Activated CD4-positive, alpha-beta T cell treated with anti-CD3 and anti-CD28 coated beads, Interleukin-2, amount 10 ng/mL, durations not matched to agents 24 days and 14 days (primary cell): ENCODE measurements around the gene STK11. TPM values are rescaled to one million over a fixed set of nuclear protein-coding genes. Genes with fewer than 3 reads are reported as not detected.

ENCODE experiments used
- DNase-seq: peaks from one replicate; pipeline ENCODE4 v3.0.0; 2022
- H3K27ac Mint-ChIP-seq: one replicate; pipeline ENCODE4 v1.8.0; 2022; ENCODE audit warnings: mild to moderate bottlenecking, mixed read lengths
- H3K27me3 Mint-ChIP-seq: one replicate; pipeline ENCODE4 v1.8.0; 2022; ENCODE audit warnings: mixed read lengths
- H3K36me3 Mint-ChIP-seq: one replicate; pipeline ENCODE4 v1.8.0; 2022; ENCODE audit warnings: low read depth, mild to moderate bottlenecking, mixed read lengths
- H3K4me1 Mint-ChIP-seq: one replicate; pipeline ENCODE4 v1.8.0; 2021; ENCODE audit warnings: mixed read lengths
- H3K4me3 Mint-ChIP-seq: one replicate; pipeline ENCODE4 v1.8.0; 2022; ENCODE audit warnings: mild to moderate bottlenecking, moderate library complexity, mixed read lengths
- H3K9me3 Mint-ChIP-seq: one replicate; pipeline ENCODE4 v1.8.0; 2021; ENCODE audit warnings: mixed read lengths
- intact Hi-C: fragments of 100-400 bp; cut with micrococcal nuclease; formaldehyde crosslinking; loops from one replicate; pipeline ENCODE4 v1.15.1; 2023
- total RNA-seq: library from RNA; stranded (reverse); gene quantifications from 2 replicates; pipeline ENCODE4 v1.2.3, GENCODE V29; 2022

Gene STK11
- total RNA-seq, 1 donor from 2014 or later: 70.9 TPM

- Mint-ChIP-seq H3K36me3 (peaks cover 26% of the 10 kb centered on the region), H3K9me3 (no peaks in the 10 kb centered on the region), H3K4me1 (peaks cover 14% of the 10 kb centered on the region), H3K27ac (peak overlapping the region; percentile 63), H3K27me3 (no peaks in the 10 kb centered on the region), H3K4me3 (peak overlapping the region; percentile 76)
- intact Hi-C loops: loop anchor here (1.0 to 2.0 kb wide), 3 partner anchors 10 to 229 kb away; partner anchors contain the start of genes CIRBP, RNU6-2 and TMEM259
- peak; percentile 97 for DNase-seq
These were observed 43.9 kb downstream of the STK11 start for GRCh38 chr19:1249298-1249989.

GRCh38 chr19:1249990-1250436 is 44.4 kb downstream of the STK11 start:
- Mint-ChIP-seq H3K4me1 (peaks cover 16% of the 10 kb centered on the region), H3K27ac (peak overlapping the region; percentile 63), H3K36me3 (peaks cover 30% of the 10 kb centered on the region), H3K4me3 (peak overlapping the region; percentile 76), H3K9me3 (no peaks in the 10 kb centered on the region), H3K27me3 (no peaks in the 10 kb centered on the region)
- DNase-seq: no peak
- intact Hi-C loops: loop anchor here (1.0 to 2.0 kb wide), 3 partner anchors 9 to 229 kb away; partner anchors contain the start of genes CIRBP, RNU6-2 and TMEM259

- intact Hi-C loops: no loop called here
- peaks cover 34% of the 10 kb centered on the region for H3K36me3 Mint-ChIP-seq
- peak overlapping the region; percentile 90 for H3K27ac Mint-ChIP-seq
- peak overlapping the region; percentile 97 for H3K4me3 Mint-ChIP-seq
- peaks cover 16% of the 10 kb centered on the region for H3K4me1 Mint-ChIP-seq
- peak; percentile 84 for DNase-seq
- H3K27me3 Mint-ChIP-seq: no peaks in the 10 kb centered on the region
- no peaks in the 10 kb centered on the region for H3K9me3 Mint-ChIP-seq
These were observed 45.1 kb downstream of the STK11 start for GRCh38 chr19:1250437-1251260.

GRCh38 chr19:1251330-1252220 is 46.0 kb downstream of the STK11 start:
- peak overlapping the region; percentile 90 for H3K27ac Mint-ChIP-seq
- peak; percentile 90 for DNase-seq
- intact Hi-C loops: no loop called here
- no peaks in the 10 kb centered on the region for H3K27me3 Mint-ChIP-seq
- peak overlapping the region; percentile 97 for H3K4me3 Mint-ChIP-seq
- peaks cover 42% of the 10 kb centered on the region for H3K36me3 Mint-ChIP-seq
- H3K4me1 Mint-ChIP-seq: peaks cover 16% of the 10 kb centered on the region
- H3K9me3 Mint-ChIP-seq: no peaks in the 10 kb centered on the region

- H3K4me1 Mint-ChIP-seq: peaks cover 17% of the 10 kb centered on the region
- no peaks in the 10 kb centered on the region for H3K9me3 Mint-ChIP-seq
- H3K4me3 Mint-ChIP-seq: peak overlapping the region; percentile 97
- no peaks in the 10 kb centered on the region for H3K27me3 Mint-ChIP-seq
- peak overlapping the region; percentile 90 for H3K27ac Mint-ChIP-seq
- peak; percentile 89 for DNase-seq
- peaks cover 42% of the 10 kb centered on the region for H3K36me3 Mint-ChIP-seq
- intact Hi-C loops: no loop called here
These were observed 46.7 kb downstream of the STK11 start for GRCh38 chr19:1252221-1252820.

GRCh38 chr19:1252821-1253513 is 47.4 kb downstream of the STK11 start:
- Mint-ChIP-seq H3K36me3 (peaks cover 49% of the 10 kb centered on the region), H3K27me3 (no peaks in the 10 kb centered on the region), H3K4me1 (peaks cover 20% of the 10 kb centered on the region), H3K4me3 (peak overlapping the region; percentile 97), H3K9me3 (no peaks in the 10 kb centered on the region), H3K27ac (peak overlapping the region; percentile 89)
- intact Hi-C loops: no loop called here
- peak; percentile 88 for DNase-seq

GRCh38 chr19:1253514-1254080 is 48.0 kb downstream of the STK11 start:
- Mint-ChIP-seq H3K36me3 (peaks cover 50% of the 10 kb centered on the region), H3K27me3 (no peaks in the 10 kb centered on the region), H3K27ac (peak overlapping the region; percentile 89), H3K4me3 (peak overlapping the region; percentile 97), H3K4me1 (peaks cover 24% of the 10 kb centered on the region), H3K9me3 (no peaks in the 10 kb centered on the region)
- intact Hi-C loops: no loop called here
- DNase-seq: no peak

- no peaks in the 10 kb centered on the region for H3K27me3 Mint-ChIP-seq
- H3K4me3 Mint-ChIP-seq: no peak overlapping the region
- DNase-seq: no peak
- no peak overlapping the region for H3K27ac Mint-ChIP-seq
- intact Hi-C loops: no loop called here
- H3K36me3 Mint-ChIP-seq: peaks cover 55% of the 10 kb centered on the region
- H3K9me3 Mint-ChIP-seq: no peaks in the 10 kb centered on the region
- H3K4me1 Mint-ChIP-seq: peaks cover 28% of the 10 kb centered on the region
These were observed 48.5 kb downstream of the STK11 start for GRCh38 chr19:1254081-1254527.

GRCh38 chr19:1254530-1255185 is 49.1 kb downstream of the STK11 start:
- Mint-ChIP-seq H3K27me3 (no peaks in the 10 kb centered on the region), H3K27ac (peak overlapping the region; percentile 73), H3K4me3 (peak overlapping the region; percentile 44), H3K4me1 (peaks cover 34% of the 10 kb centered on the region), H3K36me3 (peaks cover 55% of the 10 kb centered on the region), H3K9me3 (no peaks in the 10 kb centered on the region)
- no peak for DNase-seq
- intact Hi-C loops: no loop called here

GRCh38 chr19:1255186-1256161 is 49.9 kb downstream of the STK11 start:
- peak overlapping the region; percentile 73 for H3K27ac Mint-ChIP-seq
- peaks cover 55% of the 10 kb centered on the region for H3K36me3 Mint-ChIP-seq
- peaks cover 38% of the 10 kb centered on the region for H3K4me1 Mint-ChIP-seq
- intact Hi-C loops: no loop called here
- no peaks in the 10 kb centered on the region for H3K27me3 Mint-ChIP-seq
- peak overlapping the region; percentile 44 for H3K4me3 Mint-ChIP-seq
- no peaks in the 10 kb centered on the region for H3K9me3 Mint-ChIP-seq
- no peak for DNase-seq
